Loucy (cell line): ENCODE measurements around the gene UCMA.

Source experiments
- CTCF ChIP-seq: fragments of 200-600 bp; sonication (generic); conservative IDR thresholded peaks from 2 replicates; pipeline ENCODE4 v1.5.1; 2014; ENCODE audit warnings: mild to moderate bottlenecking, antibody characterized with exemption, low read length
- EZH2phosphoT487 ChIP-seq: fragments of 200-600 bp; IDR thresholded peaks from 2 replicates; pipeline ENCODE4 v1.6.1; 2018; ENCODE audit warnings: antibody characterized with exemption, mild to moderate bottlenecking, moderate library complexity, borderline replicate concordance

GRCh38 chr10:13201132-13201531 lies 33.0 kb downstream of the UCMA start:
- TF ChIP-seq CTCF (no peak), EZH2phosphoT487 (no peak)
